WI38 (cell line): Measurements from ENCODE around the gene CCNF.

Experiments used
- H3K4me3 ChIP-seq: 2 replicates; pipeline ENCODE4 v1.5.1; 2011; ENCODE audit warnings: low read depth, mild to moderate bottlenecking, control low read depth, low read length
- TF ChIP-seq, protein P1 (sequence below): IDR thresholded peaks from 2 replicates; pipeline ENCODE4 v1.5.1; 2012; ENCODE audit warnings: low read depth, mild to moderate bottlenecking, control low read depth, low read length

CCNF gene

DNA sequence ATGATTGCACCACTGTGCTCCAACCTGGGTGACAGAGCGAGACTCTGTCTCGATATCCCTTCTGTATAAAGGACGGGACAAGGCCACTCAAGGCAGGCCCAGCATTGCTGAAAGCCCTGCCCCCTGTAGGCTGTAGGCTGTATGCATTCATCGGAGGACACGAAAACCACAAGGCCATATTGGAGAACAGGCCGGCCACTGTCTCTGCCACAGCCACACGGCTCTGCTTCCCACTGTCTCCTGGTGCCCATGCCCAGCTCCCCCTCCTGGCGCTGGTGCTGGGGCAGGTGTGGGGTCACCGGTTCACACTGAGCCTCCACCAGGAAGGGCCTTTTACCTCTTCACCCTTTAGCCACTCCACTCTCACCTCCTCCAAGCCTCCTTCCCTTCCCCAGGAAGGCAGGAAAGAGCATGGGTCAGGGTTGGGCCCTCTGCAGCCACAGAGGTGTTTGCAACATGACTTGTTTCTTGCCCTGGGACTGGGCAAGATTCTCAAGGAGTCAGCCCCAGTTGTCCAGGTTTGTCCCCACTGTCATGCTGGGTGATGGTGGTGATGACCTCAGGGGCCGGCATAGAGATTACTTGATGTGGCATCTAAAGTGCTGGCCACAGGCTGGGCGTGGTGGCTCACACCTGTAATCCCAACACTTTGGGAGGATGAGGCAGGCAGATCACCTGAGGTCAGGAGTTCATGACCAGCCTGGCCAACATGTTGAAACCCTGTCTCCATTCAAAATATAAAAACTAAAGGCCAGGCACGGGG lies 36.6 kb downstream of the CCNF start:
- H3K4me3 ChIP-seq = no peak overlapping the region
- TF ChIP-seq, protein P1, sequence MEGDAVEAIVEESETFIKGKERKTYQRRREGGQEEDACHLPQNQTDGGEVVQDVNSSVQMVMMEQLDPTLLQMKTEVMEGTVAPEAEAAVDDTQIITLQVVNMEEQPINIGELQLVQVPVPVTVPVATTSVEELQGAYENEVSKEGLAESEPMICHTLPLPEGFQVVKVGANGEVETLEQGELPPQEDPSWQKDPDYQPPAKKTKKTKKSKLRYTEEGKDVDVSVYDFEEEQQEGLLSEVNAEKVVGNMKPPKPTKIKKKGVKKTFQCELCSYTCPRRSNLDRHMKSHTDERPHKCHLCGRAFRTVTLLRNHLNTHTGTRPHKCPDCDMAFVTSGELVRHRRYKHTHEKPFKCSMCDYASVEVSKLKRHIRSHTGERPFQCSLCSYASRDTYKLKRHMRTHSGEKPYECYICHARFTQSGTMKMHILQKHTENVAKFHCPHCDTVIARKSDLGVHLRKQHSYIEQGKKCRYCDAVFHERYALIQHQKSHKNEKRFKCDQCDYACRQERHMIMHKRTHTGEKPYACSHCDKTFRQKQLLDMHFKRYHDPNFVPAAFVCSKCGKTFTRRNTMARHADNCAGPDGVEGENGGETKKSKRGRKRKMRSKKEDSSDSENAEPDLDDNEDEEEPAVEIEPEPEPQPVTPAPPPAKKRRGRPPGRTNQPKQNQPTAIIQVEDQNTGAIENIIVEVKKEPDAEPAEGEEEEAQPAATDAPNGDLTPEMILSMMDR = no peak

- TF ChIP-seq, protein P1 = no peak
These were observed 37.6 kb downstream of the CCNF start for GRCh38 chr16:2466667-2467527.

GRCh38 chr16:2467528-2468232 lies 38.4 kb downstream of the CCNF start:
- TF ChIP-seq, protein P1 = no peak
- H3K4me3 ChIP-seq = peak overlapping the region; percentile 51

More at GRCh38 chr16:2466667-2467527, 37.6 kb downstream of the CCNF start:
- peak overlapping the region; percentile 51; the same call in 1 of the 2 replicates for H3K4me3 ChIP-seq

- TF ChIP-seq, protein P1 = no peak
- peak overlapping the region; percentile 51 for H3K4me3 ChIP-seq
These were observed 39.0 kb downstream of the CCNF start for GRCh38 chr16:2468233-2468724.

DNA sequence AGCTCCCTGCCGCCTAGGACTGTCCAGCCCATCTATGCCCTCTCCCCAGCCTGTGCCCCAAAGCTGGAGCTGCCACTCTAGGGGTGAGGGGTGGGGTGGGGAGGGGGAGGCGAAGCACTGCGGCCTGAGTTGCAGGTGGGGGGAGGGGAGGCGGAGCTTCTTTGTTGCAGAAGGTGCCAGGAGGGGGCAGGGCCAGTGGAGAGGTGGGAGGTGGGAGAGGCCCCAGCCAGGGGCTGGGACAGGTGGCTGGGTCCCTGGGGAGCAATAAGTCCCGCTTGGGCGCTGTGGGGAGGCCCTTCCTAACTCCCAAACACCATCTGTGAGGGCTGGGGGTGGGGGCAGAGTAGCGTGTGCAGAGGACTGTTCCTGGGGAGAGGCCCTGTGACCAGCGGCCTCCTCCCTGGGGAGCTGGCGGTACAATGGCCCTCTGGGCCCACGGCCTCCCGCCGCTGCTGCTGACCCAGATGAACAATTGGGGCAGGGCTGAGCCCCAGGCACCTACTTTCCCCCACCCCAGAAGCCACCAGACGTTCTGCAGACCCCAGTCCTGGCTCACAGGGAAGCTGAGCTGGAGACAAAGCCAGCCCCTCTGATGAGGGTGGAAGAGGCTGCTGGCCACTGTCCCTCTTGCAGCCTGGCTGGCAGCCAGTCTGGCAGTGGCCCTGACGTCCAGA lies 39.6 kb downstream of the CCNF start:
- H3K4me3 ChIP-seq = peak overlapping the region; percentile 51

GRCh38 chr16:2469399-2470233 lies 40.4 kb downstream of the CCNF start:
- H3K4me3 ChIP-seq = no peak overlapping the region
- TF ChIP-seq, protein P1 = no peak

More for the DNA sequence above, 39.6 kb downstream of the CCNF start:
- TF ChIP-seq, protein P1 = no peak
